ENCODE results near the gene P2RY2.

- no peak for TF ChIP-seq SIN3A (IDR thresholded peaks at IDR 0.05; ENCODE audit: borderline replicate concordance in 2 of 2, control insufficient read depth in 1 of 2, low read depth in 2 of 2, low read length in 2 of 2)
- TF ChIP-seq CEBPB (tag; IDR thresholded peaks at IDR 0.05): no peak
- TF ChIP-seq DACH1 (IDR thresholded peaks at IDR 0.05; ENCODE audit: partially characterized antibody): no peak
- TF ChIP-seq BRCA1 (IDR thresholded peaks at IDR 0.05): no peak
- TF ChIP-seq BRCA1 (CRISPR knock-in tag; IDR thresholded peaks at IDR 0.05): no peak
- TF ChIP-seq MXI1 (IDR thresholded peaks at IDR 0.05; ENCODE audit: low read depth, low read length): no peak
- TF ChIP-seq EWSR1 (IDR thresholded peaks at IDR 0.05; ENCODE audit: borderline replicate concordance, low read depth, partially characterized antibody): no peak
- TF ChIP-seq, protein P1, sequence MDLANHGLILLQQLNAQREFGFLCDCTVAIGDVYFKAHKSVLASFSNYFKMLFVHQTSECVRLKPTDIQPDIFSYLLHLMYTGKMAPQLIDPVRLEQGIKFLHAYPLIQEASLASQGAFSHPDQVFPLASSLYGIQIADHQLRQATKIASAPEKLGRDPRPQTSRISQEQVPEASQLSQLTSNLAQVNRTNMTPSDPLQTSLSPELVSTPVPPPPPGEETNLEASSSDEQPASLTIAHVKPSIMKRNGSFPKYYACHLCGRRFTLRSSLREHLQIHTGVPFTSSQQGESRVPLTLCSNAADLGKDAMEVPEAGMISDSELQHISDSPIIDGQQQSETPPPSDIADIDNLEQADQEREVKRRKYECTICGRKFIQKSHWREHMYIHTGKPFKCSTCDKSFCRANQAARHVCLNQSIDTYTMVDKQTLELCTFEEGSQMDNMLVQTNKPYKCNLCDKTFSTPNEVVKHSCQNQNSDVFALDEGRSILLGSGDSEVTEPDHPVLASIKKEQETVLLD (IDR thresholded peaks at IDR 0.05): no peak
- TF ChIP-seq ZNF124 (CRISPR knock-in tag; IDR thresholded peaks at IDR 0.05): no peak
- no peak for TF ChIP-seq ZHX1 (conservative IDR thresholded peaks at IDR 0.05; ENCODE audit: low read length)
- TF ChIP-seq POLR2A (conservative IDR thresholded peaks at IDR 0.05): no peak
- TF ChIP-seq, protein P2, sequence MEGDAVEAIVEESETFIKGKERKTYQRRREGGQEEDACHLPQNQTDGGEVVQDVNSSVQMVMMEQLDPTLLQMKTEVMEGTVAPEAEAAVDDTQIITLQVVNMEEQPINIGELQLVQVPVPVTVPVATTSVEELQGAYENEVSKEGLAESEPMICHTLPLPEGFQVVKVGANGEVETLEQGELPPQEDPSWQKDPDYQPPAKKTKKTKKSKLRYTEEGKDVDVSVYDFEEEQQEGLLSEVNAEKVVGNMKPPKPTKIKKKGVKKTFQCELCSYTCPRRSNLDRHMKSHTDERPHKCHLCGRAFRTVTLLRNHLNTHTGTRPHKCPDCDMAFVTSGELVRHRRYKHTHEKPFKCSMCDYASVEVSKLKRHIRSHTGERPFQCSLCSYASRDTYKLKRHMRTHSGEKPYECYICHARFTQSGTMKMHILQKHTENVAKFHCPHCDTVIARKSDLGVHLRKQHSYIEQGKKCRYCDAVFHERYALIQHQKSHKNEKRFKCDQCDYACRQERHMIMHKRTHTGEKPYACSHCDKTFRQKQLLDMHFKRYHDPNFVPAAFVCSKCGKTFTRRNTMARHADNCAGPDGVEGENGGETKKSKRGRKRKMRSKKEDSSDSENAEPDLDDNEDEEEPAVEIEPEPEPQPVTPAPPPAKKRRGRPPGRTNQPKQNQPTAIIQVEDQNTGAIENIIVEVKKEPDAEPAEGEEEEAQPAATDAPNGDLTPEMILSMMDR (IDR thresholded peaks at IDR 0.05 in 2 of 3, conservative IDR thresholded peaks at IDR 0.05 in 1 of 3; ENCODE audit: insufficient read depth in 2 of 3, low read depth in 1 of 3, low read length in 3 of 3): no peak
- TF ChIP-seq TAF1 (IDR thresholded peaks at IDR 0.05; ENCODE audit: control insufficient read depth, extremely low read depth, insufficient read depth, low read length, severe bottlenecking): no peak
- TF ChIP-seq FOS (IDR thresholded peaks at IDR 0.05; ENCODE audit: extremely low read depth, insufficient read length): no peak
Measured at GRCh38 chr11:73236205-73236765, 18.2 kb downstream of the P2RY2 start.

Measured in K562 (cell line).